SIG-M5 treated with dmso at 0.1 percent for 504 hours (cell line): ENCODE data around the gene SHISA8.

ENCODE experiments used
- DNase-seq: peaks from one replicate; lab custom pipeline; 2025; ENCODE audit not compliant: unreplicated experiment; lab: John Stamatoyannopoulos, UW

Gene SHISA8

GRCh38 chr22:41934284-41935014 is 19.6 kb upstream of the SHISA8 start:
- DNase-seq, result no peak

GRCh38 chr22:41933411-41934177 is 18.7 kb upstream of the SHISA8 start:
- DNase-seq, result no peak

GRCh38 chr22:41932353-41932752 is 17.5 kb upstream of the SHISA8 start:
- DNase-seq, result no peak

GRCh38 chr22:41931701-41932269 is 16.9 kb upstream of the SHISA8 start:
- DNase-seq, result no peak

- no peak for DNase-seq
Observed at GRCh38 chr22:41929418-41929810, 14.5 kb upstream of the SHISA8 start.

- DNase-seq, result no peak
Observed at GRCh38 chr22:41928593-41929417, 13.9 kb upstream of the SHISA8 start.

GRCh38 chr22:41927813-41928212 is 12.9 kb upstream of the SHISA8 start:
- no peak for DNase-seq

- peak; percentile 46 for DNase-seq
Observed at GRCh38 chr22:41925783-41926460, 11.0 kb upstream of the SHISA8 start.

GRCh38 chr22:41923595-41924276 is 8.9 kb upstream of the SHISA8 start:
- no peak for DNase-seq

GRCh38 chr22:41922940-41923594 is 8.2 kb upstream of the SHISA8 start:
- DNase-seq, result no peak

- DNase-seq, result no peak
Observed at GRCh38 chr22:41922328-41922727, 7.5 kb upstream of the SHISA8 start.

- no peak for DNase-seq
Observed at GRCh38 chr22:41920271-41920976, 5.5 kb upstream of the SHISA8 start.

- peak; percentile 91 for DNase-seq
Observed at GRCh38 chr22:41919357-41920224, 4.7 kb upstream of the SHISA8 start.

GRCh38 chr22:41917903-41918791 is 3.3 kb upstream of the SHISA8 start:
- DNase-seq, result peak; percentile 31

- DNase-seq, result no peak
Observed at GRCh38 chr22:41917375-41917902, 2.6 kb upstream of the SHISA8 start.

GRCh38 chr22:41916745-41917358 is 2.0 kb upstream of the SHISA8 start:
- no peak for DNase-seq
